GM20000 (cell line): ENCODE data around the gene RCC1.
"Not testable (repeated sequence)": the region's sequence is repeated elsewhere in the genome, so short reads cannot be mapped to it uniquely, and the experiment has no call there.

ENCODE experiments used
- DNase-seq: peaks from one replicate; pipeline ENCODE4 v3.0.0; 2012; ENCODE audit warnings: low spot score
- TF ChIP-seq, protein P1 (sequence below): IDR thresholded peaks from 2 replicates; pipeline ENCODE4 v1.5.1; 2012; ENCODE audit warnings: mild to moderate bottlenecking, control low read depth; ENCODE audit errors: extremely low read depth, missing control alignments

The RCC1 gene

GRCh38 chr1:28521502-28522164 is 15.8 kb downstream of the RCC1 start:
- TF ChIP-seq, protein P1, sequence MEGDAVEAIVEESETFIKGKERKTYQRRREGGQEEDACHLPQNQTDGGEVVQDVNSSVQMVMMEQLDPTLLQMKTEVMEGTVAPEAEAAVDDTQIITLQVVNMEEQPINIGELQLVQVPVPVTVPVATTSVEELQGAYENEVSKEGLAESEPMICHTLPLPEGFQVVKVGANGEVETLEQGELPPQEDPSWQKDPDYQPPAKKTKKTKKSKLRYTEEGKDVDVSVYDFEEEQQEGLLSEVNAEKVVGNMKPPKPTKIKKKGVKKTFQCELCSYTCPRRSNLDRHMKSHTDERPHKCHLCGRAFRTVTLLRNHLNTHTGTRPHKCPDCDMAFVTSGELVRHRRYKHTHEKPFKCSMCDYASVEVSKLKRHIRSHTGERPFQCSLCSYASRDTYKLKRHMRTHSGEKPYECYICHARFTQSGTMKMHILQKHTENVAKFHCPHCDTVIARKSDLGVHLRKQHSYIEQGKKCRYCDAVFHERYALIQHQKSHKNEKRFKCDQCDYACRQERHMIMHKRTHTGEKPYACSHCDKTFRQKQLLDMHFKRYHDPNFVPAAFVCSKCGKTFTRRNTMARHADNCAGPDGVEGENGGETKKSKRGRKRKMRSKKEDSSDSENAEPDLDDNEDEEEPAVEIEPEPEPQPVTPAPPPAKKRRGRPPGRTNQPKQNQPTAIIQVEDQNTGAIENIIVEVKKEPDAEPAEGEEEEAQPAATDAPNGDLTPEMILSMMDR: no peak
- DNase-seq: no peak

DNA sequence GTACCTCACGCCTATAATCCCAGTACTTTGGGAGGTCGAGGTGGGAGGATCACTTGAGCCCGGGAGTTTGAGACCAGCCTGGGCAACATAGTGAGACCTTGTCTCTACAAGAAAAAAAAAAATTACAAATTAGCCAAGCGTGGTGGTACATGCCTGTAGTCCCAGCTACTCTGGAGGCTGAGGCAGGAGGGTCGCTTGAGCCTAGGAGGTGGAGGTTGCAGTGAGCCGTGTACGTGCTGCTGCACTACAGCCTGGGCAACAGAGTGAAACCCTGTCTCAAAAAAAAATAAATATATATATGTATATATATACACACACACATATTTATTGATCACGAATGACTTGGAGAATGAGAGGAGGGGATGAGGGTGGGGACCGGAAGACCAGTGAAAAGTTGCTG is 16.7 kb downstream of the RCC1 start:
- DNase-seq: not testable (repeated sequence)

GRCh38 chr1:28525002-28525642 is 19.3 kb downstream of the RCC1 start:
- DNase-seq: not testable (repeated sequence)

DNA sequence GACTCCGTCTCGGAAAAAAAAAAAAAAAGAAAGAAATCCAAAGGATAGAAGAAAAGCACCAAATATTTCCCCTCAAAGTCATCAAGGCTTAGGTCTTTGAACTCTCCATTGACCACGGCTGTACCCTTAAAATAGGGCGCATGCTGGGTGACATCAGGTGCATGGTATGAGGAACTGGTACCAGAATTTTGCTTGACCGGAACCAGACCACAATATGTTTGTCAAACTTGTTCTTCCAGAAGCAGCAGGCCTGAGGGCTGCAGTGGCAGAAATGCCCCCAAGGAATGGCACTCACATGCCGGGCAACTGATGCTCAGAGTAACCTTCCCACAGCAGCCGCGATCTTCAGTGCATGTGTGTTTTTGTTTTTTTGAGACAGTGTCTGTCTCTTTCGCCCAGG is 21.0 kb downstream of the RCC1 start:
- TF ChIP-seq, protein P1: no peak
- no peak for DNase-seq

- TF ChIP-seq, protein P1: no peak
- peak; percentile 7 for DNase-seq
Measured at GRCh38 chr1:28530456-28530855, 24.6 kb downstream of the RCC1 start.

DNA sequence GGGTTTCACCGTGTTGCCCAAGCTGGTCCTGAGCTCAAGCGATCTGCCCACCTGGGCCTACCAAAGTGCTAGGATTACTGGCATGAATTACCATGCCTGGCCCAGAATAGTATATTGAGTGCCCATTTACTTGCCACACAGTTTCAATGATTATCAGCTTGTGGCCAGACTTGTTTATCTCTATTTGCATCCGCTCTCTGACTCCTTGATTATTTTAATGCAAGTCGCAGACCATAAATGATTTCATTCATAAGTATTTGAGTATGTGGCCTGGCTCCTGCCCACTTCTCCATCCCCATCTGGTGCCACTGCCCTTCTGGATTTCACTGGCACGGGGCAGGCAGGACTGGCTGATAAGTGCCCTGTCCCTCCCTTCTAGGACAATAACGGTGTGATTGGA is 28.8 kb downstream of the RCC1 start:
- TF ChIP-seq, protein P1: no peak
- peak; percentile 3 for DNase-seq

GRCh38 chr1:28535180-28535579 is 29.3 kb downstream of the RCC1 start:
- TF ChIP-seq, protein P1: no peak
- peak; percentile 10 for DNase-seq

GRCh38 chr1:28537457-28538199 is 31.8 kb downstream of the RCC1 start:
- TF ChIP-seq, protein P1: no peak

More at GRCh38 chr1:28537457-28538199, 31.8 kb downstream of the RCC1 start:
- no peak for DNase-seq
